ENCODE measurements around the gene ATF7.

Gene ATF7

GRCh38 chr12:53486736-53487487 is 139.3 kb downstream of the ATF7 start:
- no peaks in the 10 kb centered on the region for H3K4me1 ChIP-seq
- H3K9me3 ChIP-seq: no peaks in the 10 kb centered on the region
- peaks cover 59% of the 10 kb centered on the region for H3K36me3 ChIP-seq
- TF ChIP-seq, protein P1, sequence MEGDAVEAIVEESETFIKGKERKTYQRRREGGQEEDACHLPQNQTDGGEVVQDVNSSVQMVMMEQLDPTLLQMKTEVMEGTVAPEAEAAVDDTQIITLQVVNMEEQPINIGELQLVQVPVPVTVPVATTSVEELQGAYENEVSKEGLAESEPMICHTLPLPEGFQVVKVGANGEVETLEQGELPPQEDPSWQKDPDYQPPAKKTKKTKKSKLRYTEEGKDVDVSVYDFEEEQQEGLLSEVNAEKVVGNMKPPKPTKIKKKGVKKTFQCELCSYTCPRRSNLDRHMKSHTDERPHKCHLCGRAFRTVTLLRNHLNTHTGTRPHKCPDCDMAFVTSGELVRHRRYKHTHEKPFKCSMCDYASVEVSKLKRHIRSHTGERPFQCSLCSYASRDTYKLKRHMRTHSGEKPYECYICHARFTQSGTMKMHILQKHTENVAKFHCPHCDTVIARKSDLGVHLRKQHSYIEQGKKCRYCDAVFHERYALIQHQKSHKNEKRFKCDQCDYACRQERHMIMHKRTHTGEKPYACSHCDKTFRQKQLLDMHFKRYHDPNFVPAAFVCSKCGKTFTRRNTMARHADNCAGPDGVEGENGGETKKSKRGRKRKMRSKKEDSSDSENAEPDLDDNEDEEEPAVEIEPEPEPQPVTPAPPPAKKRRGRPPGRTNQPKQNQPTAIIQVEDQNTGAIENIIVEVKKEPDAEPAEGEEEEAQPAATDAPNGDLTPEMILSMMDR (IDR thresholded peaks at IDR 0.05; ENCODE audit: low read depth, low read length): no peak
- DNase-seq: no peak
- H3K4me3 ChIP-seq (ENCODE audit: low read depth, low read length): no peak overlapping the region
- H3K27me3 ChIP-seq: no peaks in the 10 kb centered on the region

DNA sequence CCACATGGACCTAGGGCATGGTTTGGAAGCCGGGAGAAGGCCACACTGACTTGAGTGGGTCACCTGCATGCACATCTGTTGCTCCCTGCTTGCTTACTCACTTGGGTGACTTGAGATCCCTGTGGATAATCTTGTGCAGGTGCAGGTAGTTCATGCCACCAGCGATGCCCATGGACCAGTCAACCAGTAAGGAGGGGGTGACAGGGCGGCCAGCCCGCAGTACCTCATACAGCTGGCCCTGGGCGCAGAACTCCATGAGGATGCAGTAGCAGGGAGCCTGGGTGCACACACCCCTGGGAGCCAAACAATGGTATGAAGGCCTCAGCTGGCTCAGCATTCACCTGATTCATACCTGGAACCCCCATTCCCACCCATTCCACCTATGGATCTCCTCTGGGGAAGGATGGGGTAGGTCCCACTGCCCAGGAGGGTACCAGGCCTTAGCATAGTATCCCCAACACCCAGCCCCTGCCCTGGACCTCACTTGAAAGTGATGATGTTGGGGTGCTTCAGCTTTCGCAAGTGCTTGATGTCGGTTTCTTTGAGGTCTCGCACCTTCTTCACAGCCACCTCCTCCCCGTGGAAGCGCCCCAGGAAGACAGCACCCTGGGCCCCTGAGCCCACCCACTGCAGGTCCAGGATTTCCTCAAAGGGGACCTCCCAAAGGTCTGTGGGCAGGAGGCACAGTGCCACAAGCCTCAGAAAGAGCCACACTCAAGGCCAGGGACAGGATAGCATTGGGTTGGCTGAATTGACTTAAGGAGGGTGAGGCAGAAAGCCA is 140.0 kb downstream of the ATF7 start:
- no peak for DNase-seq
- peaks cover 67% of the 10 kb centered on the region for H3K36me3 ChIP-seq

DNA sequence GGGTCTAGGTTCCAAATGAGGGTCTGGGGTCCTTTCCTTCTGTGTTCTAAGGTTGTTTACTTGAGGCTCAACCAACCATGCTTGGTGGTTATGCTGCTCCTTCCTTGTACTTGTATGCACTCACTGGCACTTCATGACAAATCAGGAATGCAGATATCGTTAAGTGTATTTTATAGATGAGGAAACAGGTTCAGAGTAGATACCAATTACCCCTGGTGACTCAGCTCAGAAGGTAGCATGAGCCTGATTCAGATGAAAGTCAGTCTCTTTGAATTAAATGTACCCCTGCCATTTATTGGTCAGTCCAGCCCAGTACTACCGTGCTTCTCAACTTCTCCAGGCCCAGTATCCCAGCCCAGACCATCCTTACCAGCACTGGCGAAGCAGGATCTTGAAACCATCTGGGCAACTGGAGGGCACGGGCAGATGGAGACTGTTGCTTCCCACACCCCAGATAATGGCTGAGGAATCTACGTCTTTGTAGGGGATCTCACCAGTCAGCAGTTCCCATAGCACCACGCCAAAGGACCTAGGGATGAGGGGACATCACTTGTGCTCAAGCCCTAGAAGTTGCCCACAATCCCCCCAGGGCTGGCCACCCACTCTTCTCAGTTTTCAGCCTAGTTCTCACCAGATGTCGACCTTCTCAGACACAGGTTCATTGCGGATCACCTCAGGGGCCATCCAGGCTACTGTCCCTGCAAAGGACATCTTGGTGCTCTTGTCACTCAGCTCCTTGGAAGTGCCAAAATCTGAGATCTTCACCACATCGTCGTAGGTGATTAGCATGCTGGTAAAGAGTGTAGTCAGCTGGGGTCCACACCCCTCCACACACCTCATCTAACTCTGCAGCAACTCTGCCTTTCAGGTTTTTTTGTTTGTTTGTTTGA is 141.3 kb downstream of the ATF7 start:
- Histone ChIP-seq H3K4me1 (no peaks in the 10 kb centered on the region), H3K36me3 (peaks cover 74% of the 10 kb centered on the region), H3K27me3 (no peaks in the 10 kb centered on the region), H3K9me3 (no peaks in the 10 kb centered on the region), H3K4me3 (ENCODE audit: low read depth, low read length) (no peak overlapping the region)
- DNase-seq: no peak
- TF ChIP-seq, protein P1 (IDR thresholded peaks at IDR 0.05; ENCODE audit: low read depth, low read length): no peak

More for the DNA sequence above, 140.0 kb downstream of the ATF7 start:
- Histone ChIP-seq H3K9me3 (no peaks in the 10 kb centered on the region), H3K27me3 (no peaks in the 10 kb centered on the region), H3K4me1 (no peaks in the 10 kb centered on the region), H3K4me3 (ENCODE audit: low read depth, low read length) (no peak overlapping the region)
- TF ChIP-seq, protein P1 (IDR thresholded peaks at IDR 0.05; ENCODE audit: low read depth, low read length): no peak

DNA sequence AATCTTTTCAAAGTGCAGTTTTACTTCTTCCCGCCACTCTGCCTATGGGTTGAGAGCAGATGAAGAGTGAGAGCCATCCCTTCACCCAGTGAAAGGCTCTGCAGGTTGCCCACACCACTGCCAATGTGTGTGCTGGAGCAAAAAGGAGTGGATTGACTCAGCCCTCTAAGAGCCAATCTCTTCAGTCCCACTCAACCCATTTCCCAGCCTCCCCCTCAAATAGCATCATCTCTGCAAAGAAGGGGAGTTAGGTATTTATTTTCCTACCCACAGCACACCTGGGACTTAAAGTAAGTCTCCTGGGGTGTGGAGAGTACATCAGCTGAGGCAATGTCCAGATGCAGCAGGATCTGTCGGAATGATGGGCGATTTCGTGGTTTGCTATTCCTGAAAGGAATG is 142.2 kb downstream of the ATF7 start:
- TF ChIP-seq, protein P1 (IDR thresholded peaks at IDR 0.05; ENCODE audit: low read depth, low read length): no peak
- Histone ChIP-seq H3K4me1 (no peaks in the 10 kb centered on the region), H3K9me3 (no peaks in the 10 kb centered on the region), H3K27me3 (no peaks in the 10 kb centered on the region), H3K36me3 (peaks cover 81% of the 10 kb centered on the region), H3K4me3 (ENCODE audit: low read depth, low read length) (no peak overlapping the region)
- DNase-seq: no peak

DNA sequence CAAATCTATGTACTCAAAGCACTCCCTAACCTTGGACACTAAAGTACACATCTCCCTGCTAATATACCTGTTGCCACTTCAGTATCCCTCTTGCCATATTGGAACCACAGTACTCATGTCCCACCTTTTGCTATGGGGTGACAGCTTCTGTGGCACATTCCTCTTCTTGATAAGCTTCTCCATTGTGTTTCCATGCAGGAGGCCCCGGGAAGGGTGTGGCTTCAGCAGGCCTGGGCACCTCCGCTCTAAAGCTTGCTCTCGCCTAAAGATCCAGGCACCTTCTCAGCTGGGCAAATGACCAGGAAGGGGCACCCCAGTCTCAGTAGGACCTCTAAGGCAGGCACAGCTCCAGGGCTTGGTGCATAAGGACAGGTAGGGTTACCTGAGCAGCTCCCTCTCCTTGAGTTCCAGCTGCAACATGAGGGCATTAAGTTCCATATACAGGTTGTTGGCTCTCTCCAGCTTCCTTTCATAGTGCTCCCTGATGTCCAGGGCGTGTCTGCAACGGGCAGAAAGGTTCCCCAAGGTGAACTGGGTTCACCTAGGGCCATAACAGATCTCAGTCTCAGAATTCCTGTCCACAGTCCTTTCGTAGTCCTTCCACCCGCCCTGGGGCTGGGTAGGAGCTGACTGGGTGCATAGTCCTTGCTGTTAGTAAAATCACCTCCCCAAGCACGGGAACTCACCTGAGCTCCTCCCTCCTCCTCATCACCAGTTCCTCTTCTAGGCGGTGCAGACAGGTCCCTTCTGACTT is 142.8 kb downstream of the ATF7 start:
- H3K4me1 ChIP-seq: no peaks in the 10 kb centered on the region
- no peaks in the 10 kb centered on the region for H3K27me3 ChIP-seq
- no peak overlapping the region for H3K4me3 ChIP-seq (ENCODE audit: low read depth, low read length)
- H3K9me3 ChIP-seq: no peaks in the 10 kb centered on the region
- DNase-seq: no peak
- H3K36me3 ChIP-seq: peaks cover 87% of the 10 kb centered on the region
- TF ChIP-seq, protein P1 (IDR thresholded peaks at IDR 0.05; ENCODE audit: low read depth, low read length): no peak
